K562 (cell line): Measurements from ENCODE around the gene MOK. TPM values are rescaled to one million over a fixed set of nuclear protein-coding genes. Genes with fewer than 3 reads are reported as not detected.
"Not testable (repeated sequence)": the region's sequence is repeated elsewhere in the genome, so short reads cannot be mapped to it uniquely, and the experiment has no call there.

Source experiments
- ATAC-seq: fragments of 200-7000 bp; cut with Tn5 transposase; 3 replicates; pipeline ENCODE4 v1.9.1; 2020; ENCODE audit warnings: moderate library complexity
- BruUV-seq: library from RNA; stranded (reverse); fragments of 400-500 nt; replicated peaks from 2 replicates; lab custom pipeline; 2021; lab: Mats Ljungman, UMichigan
- CTCF ChIA-PET: fragments of 300-600 bp; formaldehyde crosslinking; extraction: SDS; loops from one replicate; lab custom pipeline; 2021; ENCODE audit warnings: low intra/inter-chr PET ratio; lab: Yijun Ruan, JAX
- POLR2A ChIA-PET: fragments of 300-600, 350-650 bp; sonication (Branson Sonifier 250); formaldehyde crosslinking; extraction: SDS; loops from one replicate; lab custom pipeline; 2021; ENCODE audit warnings: antibody characterized with exemption, inconsistent platforms; lab: Yijun Ruan, JAX
- DNase-seq, 4 experiments: peaks; one replicate each; pipeline versions ENCODE4 v3.0.0 to v3.0.0-alpha.2; 2011 to 2018; ENCODE audit warnings: low spot score in 3 of 4, mixed read lengths in 3 of 4; ENCODE audit errors: extremely low read depth in 1 of 4
- FAIRE-seq: peaks from 2 replicates; lab custom pipeline; 2011; peaks lifted over from hg19 to GRCh38; lab: Jason Lieb, UNC
- H2AFZ ChIP-seq: 2 replicates; pipeline ENCODE4 v1.6.0; 2011; ENCODE audit warnings: low read depth, low read length, control low read depth, inconsistent platforms
- H3K27ac ChIP-seq: fragments of 200-600 bp; 3 replicates; pipeline ENCODE4 v1.8.0; 2011; ENCODE audit warnings: low read depth, mild to moderate bottlenecking, control low read depth, inconsistent platforms, low read length, moderate library complexity, mixed read lengths; ENCODE audit errors: extremely low read depth
- H3K27me3 ChIP-seq, 2 experiments: fragments of 300-600 bp in 1 of 2; 2 replicates in 1 of 2; 3 replicates in 1 of 2; pipeline versions ENCODE4 v1.6.0 to v1.8.0; 2011; ENCODE audit warnings: inconsistent platforms in 2 of 2, low read length in 2 of 2, mild to moderate bottlenecking in 1 of 2, mixed read lengths in 1 of 2, moderate library complexity in 1 of 2; ENCODE audit not compliant: control insufficient read depth in 2 of 2, insufficient read depth in 2 of 2
- H3K36me3 ChIP-seq: fragments of 300-600 bp; 3 replicates; pipeline ENCODE4 v1.8.0; 2011; ENCODE audit warnings: mild to moderate bottlenecking, low read length, inconsistent platforms; ENCODE audit not compliant: control insufficient read depth, insufficient read depth
- H3K4me1 ChIP-seq, 2 experiments: fragments of 200-600 bp in 1 of 2; replicated peaks in 1 of 2; 2 replicates in 1 of 2; 3 replicates in 1 of 2; pipeline versions ENCODE4 v1.5.1 to v1.8.0; 2011; ENCODE audit warnings: inconsistent platforms in 2 of 2, low read length in 2 of 2, mild to moderate bottlenecking in 1 of 2, mixed read lengths in 1 of 2, moderate library complexity in 1 of 2; ENCODE audit not compliant: control insufficient read depth in 2 of 2, insufficient read depth in 2 of 2
- H3K4me2 ChIP-seq: 2 replicates; pipeline ENCODE4 v1.6.1; 2011; ENCODE audit warnings: low read length, control low read depth, inconsistent platforms, mixed read lengths; ENCODE audit not compliant: insufficient read depth
- H3K4me3 ChIP-seq: fragments of 200-600 bp; sonication (generic), shearing (Covaris generic); 2 replicates; pipeline ENCODE4 v1.5.1; 2016; ENCODE audit warnings: control low read depth, inconsistent platforms
- H3K79me2 ChIP-seq: fragments of 200-600 bp; 3 replicates; pipeline ENCODE4 v1.8.0; 2011; ENCODE audit warnings: low read length, inconsistent platforms; ENCODE audit not compliant: control insufficient read depth, insufficient read depth
- H3K9ac ChIP-seq, 2 experiments: 2 replicates each; pipeline versions ENCODE4 v1.6.0 to v1.6.1; 2011; ENCODE audit warnings: low read depth in 2 of 2, low read length in 2 of 2, control low read depth in 1 of 2, inconsistent platforms in 1 of 2, mild to moderate bottlenecking in 1 of 2, mixed read lengths in 1 of 2; ENCODE audit not compliant: insufficient read depth in 1 of 2
- H3K9me1 ChIP-seq: one replicate; pipeline ENCODE4 v1.6.0; 2011; ENCODE audit warnings: inconsistent platforms, mild to moderate bottlenecking, low read length, moderate library complexity; ENCODE audit not compliant: control insufficient read depth, insufficient read depth
- H3K9me3 ChIP-seq: replicated peaks from 2 replicates; pipeline ENCODE4 v1.5.1; 2011; ENCODE audit warnings: low read depth, low read length, inconsistent platforms; ENCODE audit not compliant: control insufficient read depth, insufficient read depth
- H4K20me1 ChIP-seq: replicated peaks from 2 replicates; pipeline ENCODE4 v1.6.1; 2011; ENCODE audit warnings: low read length, inconsistent platforms, mixed read lengths; ENCODE audit not compliant: control insufficient read depth, insufficient read depth
- CTBP1 ChIP-seq: fragments of 450-650 bp; IDR thresholded peaks from 2 replicates; pipeline ENCODE4 v1.6.1; 2016; ENCODE audit warnings: borderline replicate concordance
- EGR1 ChIP-seq: fragments of 450-650 bp; conservative IDR thresholded peaks from 2 replicates; pipeline ENCODE4 v1.6.1; 2017; ENCODE audit warnings: mild to moderate bottlenecking
- HNRNPL ChIP-seq: fragments of 200-400 bp; formaldehyde crosslinking; IDR thresholded peaks from 2 replicates; pipeline ENCODE4 v1.6.1; 2017; ENCODE audit warnings: low read depth, mild to moderate bottlenecking, low read length
- NCOA2 ChIP-seq, 2 experiments: fragments of 450-650 bp; IDR thresholded peaks; 2 replicates each; pipeline ENCODE4 v1.6.1; 2018; ENCODE audit warnings: mild to moderate bottlenecking in 2 of 2, moderate library complexity in 1 of 2; ENCODE audit not compliant: partially characterized antibody in 2 of 2
- SAFB ChIP-seq: fragments of 200-400 bp; formaldehyde crosslinking; IDR thresholded peaks from 2 replicates; pipeline ENCODE4 v1.6.1; 2017; ENCODE audit warnings: low read depth, low read length, borderline replicate concordance
- SPI1 ChIP-seq: IDR thresholded peaks from 2 replicates; pipeline ENCODE4 v1.6.1; 2011; ENCODE audit warnings: low read depth, low read length, control low read depth, borderline replicate concordance
- ZFP36 ChIP-seq: fragments of 150-350 bp; IDR thresholded peaks from 2 replicates; pipeline ENCODE4 v1.6.1; 2018; ENCODE audit warnings: low read length, low read depth; ENCODE audit not compliant: partially characterized antibody
- ZNF699 ChIP-seq: fragments of 250-450 bp; sonication (Bioruptor Pico); IDR thresholded peaks from 2 replicates; pipeline ENCODE4 v1.8.0; 2021; ENCODE audit warnings: mild to moderate bottlenecking, moderate library complexity; ENCODE audit not compliant: insufficient replicate concordance
- WGBS: fragments of 100-300 bp; shearing (Covaris generic); methylation state at CpG from one replicate; pipeline ENCODE4 v1.1.6; 2016; ENCODE audit warnings: low coverage, mixed read lengths; ENCODE audit not compliant: insufficient coverage; ENCODE audit errors: missing lambda C conversion rate; 5-methylcytosine and 5-hydroxymethylcytosine counted together
- in situ Hi-C: fragments of 300-500 bp; cut with MboI; formaldehyde crosslinking; loops from 4 replicates; pipeline ENCODE4 v1.15.0; 2018; ENCODE audit warnings: inconsistent platforms, mixed read lengths
- intact Hi-C: fragments of 100-400 bp; cut with micrococcal nuclease; formaldehyde crosslinking; loops from 2 replicates; pipeline ENCODE4 v1.14.2; 2022
- polyA plus RNA-seq, 8 experiments: library from polyadenylated mRNA; depleted of rRNA in 4 of 8; stranded (reverse) in 5 of 8; unstranded in 3 of 8; fragments of >200 nt; fragmentation: Nextera tagmentation in 2 of 8; fragmentation: Illumina TruSeq in 1 of 8; extraction: Ambion mirVana in 2 of 8; extraction: Trizol in 1 of 8; gene quantifications; 2 replicates each; pipeline versions ENCODE4 v1.2.1 to v1.2.3, GENCODE V29; 2011 to 2014; ENCODE audit warnings: inconsistent platforms in 1 of 8, missing spikeins in 1 of 8
- total RNA-seq, 7 experiments: library from RNA; depleted of rRNA in 6 of 7; stranded (reverse); fragments of >200 nt in 6 of 7; fragmentation: Illumina TruSeq in 2 of 7; extraction: Trizol in 2 of 7; gene quantifications; 2 replicates each; pipeline versions ENCODE4 v1.2.1 to v1.2.3, GENCODE V29; 2011 to 2021; ENCODE audit warnings: low replicate concordance in 1 of 7

MOK gene
- total and polyA plus RNA-seq, 9 of the 15 experiments (the other 6 are each of a cell fraction or from before 2014, with no cell fraction given), result 1.3 to 8.4 (median 5.3) TPM

- TF ChIP-seq SPI1 (peak; percentile 31; the same call in 1 of the 2 replicates), NCOA2 (IDR thresholded peaks at IDR 0.05; ENCODE audit: partially characterized antibody in 2 of 2) (no peak)
- intact Hi-C loops, result no loop called here
Observed at GRCh38 chr14:102333390-102333789, 28.4 kb upstream of the MOK start.

GRCh38 chr14:102330806-102331205 is 25.8 kb upstream of the MOK start:
- POLR2A ChIA-PET, result no interaction called here
- in situ Hi-C loops, result no loop called here
- no peak for FAIRE-seq
- Histone ChIP-seq H3K27me3 (no peaks in the 10 kb centered on the region), H3K4me3 (no peak overlapping the region), H3K4me2 (no peak overlapping the region), H3K79me2 (no peaks in the 10 kb centered on the region), H3K36me3 (peaks cover 9% of the 10 kb centered on the region; the same call in 1 of the 3 replicates), H3K9ac (no peak overlapping the region), H3K9me3 (no peaks in the 10 kb centered on the region), H4K20me1 (no peaks in the 10 kb centered on the region), H3K9me1 (no peaks in the 10 kb centered on the region), H2AFZ (no peak overlapping the region), H3K27ac (no peak overlapping the region), H3K4me1 (peaks cover 0 to 4% of the 10 kb centered on the region in 2 experiments; a peak in 4 of 5 replicates)
- DNase-seq, result no peak
- no TSS peak for BruUV-seq
- WGBS, result 76% methylated on average over 5 of the region's 8 CpGs
- intact Hi-C loops, result no loop called here
- CTCF ChIA-PET, result no interaction called here
- no peak for ATAC-seq
- TF ChIP-seq EGR1 (no peak), HNRNPL (no peak), ZNF699 (CRISPR knock-in tag) (no peak), SAFB (no peak), CTBP1 (no peak), ZFP36 (no peak)

More at GRCh38 chr14:102333390-102333789, 28.4 kb upstream of the MOK start:
- DNase-seq (no peak), ATAC-seq (no peak), FAIRE-seq (no peak)
- Histone ChIP-seq H3K4me2 (no peak overlapping the region), H3K4me3 (no peak overlapping the region), H2AFZ (no peak overlapping the region), H3K27ac (no peak overlapping the region), H3K4me1 (no peaks in the 10 kb centered on the region; a peak in 1 of 5 replicates), H4K20me1 (no peaks in the 10 kb centered on the region), H3K79me2 (no peaks in the 10 kb centered on the region), H3K9me3 (no peaks in the 10 kb centered on the region), H3K9me1 (no peaks in the 10 kb centered on the region), H3K27me3 (no peaks in the 10 kb centered on the region), H3K36me3 (peaks cover 9% of the 10 kb centered on the region; the same call in 1 of the 3 replicates), H3K9ac (no peak overlapping the region)
- POLR2A ChIA-PET, result interaction anchor here (0.7 kb wide), 1 partner anchor 433 kb away, joined by 5 read pairs; no protein-coding TSS in a partner anchor
- in situ Hi-C loops, result no loop called here
- WGBS, result 80% methylated on average over 4 of the region's 7 CpGs
- CTCF ChIA-PET, result no interaction called here
- BruUV-seq, result no TSS peak

GRCh38 chr14:102329381-102329780 is 24.4 kb upstream of the MOK start:
- POLR2A ChIA-PET, BruUV-seq: not testable (repeated sequence)

More at GRCh38 chr14:102329381-102329780, 24.4 kb upstream of the MOK start:
- H3K4me3 ChIP-seq, H2AFZ ChIP-seq, CTCF ChIA-PET, H3K4me2 ChIP-seq, H3K9me3 ChIP-seq, FAIRE-seq, H3K4me1 ChIP-seq, H3K79me2 ChIP-seq, H3K27me3 ChIP-seq, DNase-seq, H3K27ac ChIP-seq, H3K36me3 ChIP-seq, H3K9ac ChIP-seq, H4K20me1 ChIP-seq, ATAC-seq, intact Hi-C loops, H3K9me1 ChIP-seq: not testable (repeated sequence)
- 75% methylated on average over 6 of the region's 6 CpGs for WGBS
- in situ Hi-C loops, result loop anchor here (10.0 kb wide), 1 partner anchor 185 kb away; no protein-coding TSS in a partner anchor
